Neural cell (in vitro differentiated cells): ENCODE data around the gene PCNX4. TPM values are rescaled to one million over a fixed set of nuclear protein-coding genes. Genes with fewer than 3 reads are reported as not detected.
A peak's percentile ranks its signal among the peaks of the same experiment; 100 is the strongest.

Experiments used
- H2AFZ ChIP-seq: fragments of 200-600, 300-800 bp; sonication (generic), shearing (Covaris generic); 2 replicates; pipeline ENCODE4 v1.6.0; 2014; ENCODE audit warnings: low read depth, mild to moderate bottlenecking, antibody characterized with exemption, low read length, moderate library complexity
- H3F3A ChIP-seq: fragments of 200-600 bp; shearing (Covaris generic); 2 replicates; pipeline ENCODE4 v1.6.1; 2016; ENCODE audit warnings: mild to moderate bottlenecking, moderate library complexity, mixed read lengths, antibody characterized with exemption, low read length; ENCODE audit not compliant: insufficient read depth, poor library complexity, severe bottlenecking
- H3K27ac ChIP-seq: fragments of 200-600, 300-800 bp; sonication (generic), shearing (Covaris generic); 2 replicates; pipeline ENCODE4 v1.5.1; 2014; ENCODE audit warnings: mild to moderate bottlenecking, low read length, moderate library complexity
- H3K27me3 ChIP-seq: fragments of 300-800, 200-600 bp; sonication (generic), shearing (Covaris generic); 2 replicates; pipeline ENCODE4 v1.6.0; 2014; ENCODE audit warnings: mild to moderate bottlenecking, low read depth, low read length, moderate library complexity; ENCODE audit not compliant: insufficient read depth
- H3K36me3 ChIP-seq: fragments of 300-800, 200-600 bp; sonication (generic), shearing (Covaris generic); 2 replicates; pipeline ENCODE4 v1.5.1; 2014; ENCODE audit warnings: mild to moderate bottlenecking, antibody characterized with exemption, low read length, moderate library complexity; ENCODE audit not compliant: insufficient read depth
- H3K4me2 ChIP-seq: fragments of 300-800, 200-600 bp; sonication (generic), shearing (Covaris generic); 2 replicates; pipeline ENCODE4 v1.6.0; 2014; ENCODE audit warnings: mild to moderate bottlenecking, low read length
- H3K4me3 ChIP-seq: fragments of 300-800, 200-600 bp; sonication (generic), shearing (Covaris generic); 2 replicates; pipeline ENCODE4 v1.5.1; 2014; ENCODE audit warnings: mild to moderate bottlenecking, low read length, moderate library complexity
- H3K79me2 ChIP-seq: fragments of 200-600 bp; shearing (Covaris generic); replicated peaks from 2 replicates; pipeline ENCODE4 v1.6.0; 2014; ENCODE audit warnings: mild to moderate bottlenecking, low read length, moderate library complexity; ENCODE audit not compliant: insufficient read depth
- H3K9ac ChIP-seq: fragments of 300-800, 200-600 bp; sonication (generic), shearing (Covaris generic); 2 replicates; pipeline ENCODE4 v1.6.1; 2016; ENCODE audit warnings: mild to moderate bottlenecking, low read length, mixed read lengths
- H3K9me2 ChIP-seq: fragments of 200-600 bp; shearing (Covaris generic); 2 replicates; pipeline ENCODE4 v1.6.1; 2016; ENCODE audit warnings: mild to moderate bottlenecking, low read length, mixed read lengths; ENCODE audit not compliant: insufficient read depth
- H3K9me3 ChIP-seq: fragments of 200-600, 300-800 bp; sonication (generic), shearing (Covaris generic); 2 replicates; pipeline ENCODE4 v1.6.1; 2016; ENCODE audit warnings: mild to moderate bottlenecking, mixed run types, low read length, moderate library complexity, mixed read lengths
- H4K20me1 ChIP-seq: fragments of 200-600 bp; shearing (Covaris generic); 2 replicates; pipeline ENCODE4 v1.6.1; 2016; ENCODE audit warnings: mild to moderate bottlenecking, mixed run types; ENCODE audit not compliant: insufficient read depth
- EP300 ChIP-seq: fragments of 450-650 bp; conservative IDR thresholded peaks from 2 replicates; pipeline ENCODE4 v1.6.1; 2014; ENCODE audit warnings: antibody characterized with exemption, mild to moderate bottlenecking, moderate library complexity; ENCODE audit not compliant: poor library complexity, severe bottlenecking
- EZH2 ChIP-seq: fragments of 200-600, 300-800 bp; shearing (Covaris generic), sonication (generic); IDR thresholded peaks from 2 replicates; pipeline ENCODE4 v1.6.1; 2014; ENCODE audit warnings: antibody characterized with exemption, low read length, borderline replicate concordance, mild to moderate bottlenecking; ENCODE audit not compliant: insufficient read depth, poor library complexity, severe bottlenecking
- MXI1 ChIP-seq: fragments of 450-650 bp; conservative IDR thresholded peaks from 2 replicates; pipeline ENCODE4 v1.6.1; 2014; ENCODE audit warnings: antibody characterized with exemption, mild to moderate bottlenecking; ENCODE audit not compliant: poor library complexity, severe bottlenecking
- POLR2AphosphoS5 ChIP-seq: IDR thresholded peaks from 2 replicates; pipeline ENCODE4 v1.6.1; 2012
- RAD21 ChIP-seq: fragments of 450-650 bp; conservative IDR thresholded peaks from 2 replicates; pipeline ENCODE4 v1.6.1; 2014; ENCODE audit warnings: antibody characterized with exemption, mild to moderate bottlenecking, moderate library complexity
- REST ChIP-seq: IDR thresholded peaks from 2 replicates; pipeline ENCODE4 v1.6.1; 2012; ENCODE audit warnings: borderline replicate concordance
- SMC3 ChIP-seq: fragments of 450-650 bp; conservative IDR thresholded peaks from 2 replicates; pipeline ENCODE4 v1.6.1; 2014; ENCODE audit warnings: antibody characterized with exemption, mild to moderate bottlenecking, moderate library complexity; ENCODE audit not compliant: poor library complexity
- TAF1 ChIP-seq: IDR thresholded peaks from 2 replicates; pipeline ENCODE4 v1.6.1; 2012; ENCODE audit warnings: low read depth
- polyA plus RNA-seq: library from polyadenylated mRNA; depleted of rRNA; stranded (reverse); fragments of >200 nt; gene quantifications from 2 replicates; pipeline ENCODE4 v1.2.3, GENCODE V29; 2014
- TF ChIP-seq, protein P1 (sequence below): fragments of 450-650 bp; IDR thresholded peaks from 2 replicates; pipeline ENCODE4 v1.5.1; 2014; ENCODE audit warnings: antibody characterized with exemption, mild to moderate bottlenecking, moderate library complexity; ENCODE audit not compliant: poor library complexity, severe bottlenecking

PCNX4 gene
- polyA plus RNA-seq, 1 donor from 2014 or later: 117 TPM

DNA sequence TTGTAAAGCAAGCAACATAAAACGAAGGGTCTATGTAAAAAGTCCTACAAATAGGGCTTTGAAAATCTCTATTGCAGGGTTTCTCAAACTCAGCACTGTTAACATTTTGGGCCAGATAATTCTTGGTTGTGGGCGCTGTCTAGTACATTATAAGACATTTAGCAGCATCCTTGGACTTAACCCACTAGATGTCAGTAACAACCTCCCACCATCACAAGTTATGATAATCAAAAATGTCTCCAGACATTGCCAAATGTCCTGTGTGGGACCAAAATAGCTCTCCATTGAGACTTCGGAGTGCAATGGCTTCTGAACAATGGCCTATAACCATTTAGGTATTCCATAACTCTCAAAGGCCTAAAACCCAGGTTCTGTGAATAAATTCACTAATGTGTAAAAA, 96.4 kb downstream of the PCNX4 start:
- Histone ChIP-seq H3K4me3 (no peak overlapping the region), H3K9me2 (no peaks in the 10 kb centered on the region), H2AFZ (no peak overlapping the region), H3K9me3 (no peaks in the 10 kb centered on the region), H3K79me2 (no peaks in the 10 kb centered on the region), H3K36me3 (no peaks in the 10 kb centered on the region), H3K9ac (no peak overlapping the region), H3K27me3 (no peaks in the 10 kb centered on the region), H4K20me1 (no peaks in the 10 kb centered on the region), H3K4me2 (no peak overlapping the region), H3K27ac (no peak overlapping the region), H3F3A (peaks cover 6% of the 10 kb centered on the region)
- TF ChIP-seq, protein P1, sequence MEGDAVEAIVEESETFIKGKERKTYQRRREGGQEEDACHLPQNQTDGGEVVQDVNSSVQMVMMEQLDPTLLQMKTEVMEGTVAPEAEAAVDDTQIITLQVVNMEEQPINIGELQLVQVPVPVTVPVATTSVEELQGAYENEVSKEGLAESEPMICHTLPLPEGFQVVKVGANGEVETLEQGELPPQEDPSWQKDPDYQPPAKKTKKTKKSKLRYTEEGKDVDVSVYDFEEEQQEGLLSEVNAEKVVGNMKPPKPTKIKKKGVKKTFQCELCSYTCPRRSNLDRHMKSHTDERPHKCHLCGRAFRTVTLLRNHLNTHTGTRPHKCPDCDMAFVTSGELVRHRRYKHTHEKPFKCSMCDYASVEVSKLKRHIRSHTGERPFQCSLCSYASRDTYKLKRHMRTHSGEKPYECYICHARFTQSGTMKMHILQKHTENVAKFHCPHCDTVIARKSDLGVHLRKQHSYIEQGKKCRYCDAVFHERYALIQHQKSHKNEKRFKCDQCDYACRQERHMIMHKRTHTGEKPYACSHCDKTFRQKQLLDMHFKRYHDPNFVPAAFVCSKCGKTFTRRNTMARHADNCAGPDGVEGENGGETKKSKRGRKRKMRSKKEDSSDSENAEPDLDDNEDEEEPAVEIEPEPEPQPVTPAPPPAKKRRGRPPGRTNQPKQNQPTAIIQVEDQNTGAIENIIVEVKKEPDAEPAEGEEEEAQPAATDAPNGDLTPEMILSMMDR: peak; percentile 48
- no peak for TF ChIP-seq REST
- no peak for TF ChIP-seq EZH2
- no peak for TF ChIP-seq MXI1
- TF ChIP-seq POLR2AphosphoS5: no peak
- TF ChIP-seq SMC3: peak; percentile 55
- TF ChIP-seq TAF1: no peak
- TF ChIP-seq RAD21: peak; percentile 50
- no peak for TF ChIP-seq EP300

DNA sequence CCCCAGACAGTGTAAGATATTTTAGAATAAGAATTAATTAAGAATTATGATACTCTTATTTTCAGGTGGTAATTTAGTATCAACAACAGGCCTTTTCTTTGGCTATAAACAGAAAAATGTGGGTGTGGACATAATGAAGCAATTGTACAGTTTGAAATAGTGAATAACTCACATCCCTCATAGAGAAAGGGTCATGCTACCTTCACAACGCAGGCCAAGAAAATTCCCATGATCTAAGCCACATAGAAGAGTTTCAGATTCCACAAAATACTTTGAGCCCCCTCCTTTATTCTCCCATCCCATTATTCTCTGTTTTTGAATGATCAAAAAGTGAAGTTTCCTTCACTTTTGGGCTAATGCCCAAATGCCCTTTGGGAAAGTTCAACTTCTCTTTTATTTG, 97.0 kb downstream of the PCNX4 start:
- no peaks in the 10 kb centered on the region for H3K27me3 ChIP-seq
- H2AFZ ChIP-seq: no peak overlapping the region
- H3K9me2 ChIP-seq: no peaks in the 10 kb centered on the region
- H3K79me2 ChIP-seq: no peaks in the 10 kb centered on the region
- H3K36me3 ChIP-seq: no peaks in the 10 kb centered on the region
- no peak overlapping the region for H3K27ac ChIP-seq
- no peaks in the 10 kb centered on the region for H3K9me3 ChIP-seq
- TF ChIP-seq SMC3 (no peak), EZH2 (no peak), TAF1 (no peak), REST (no peak), RAD21 (no peak), EP300 (no peak), MXI1 (no peak), POLR2AphosphoS5 (no peak)
- TF ChIP-seq, protein P1: no peak
- H3K4me2 ChIP-seq: no peak overlapping the region
- no peaks in the 10 kb centered on the region for H4K20me1 ChIP-seq
- no peak overlapping the region for H3K9ac ChIP-seq
- H3F3A ChIP-seq: peaks cover 6% of the 10 kb centered on the region
- no peak overlapping the region for H3K4me3 ChIP-seq
